H9 (cell line): Measurements from ENCODE around the gene LMNTD2. TPM values are rescaled to one million over a fixed set of nuclear protein-coding genes. Genes with fewer than 3 reads are reported as not detected.

Experiments used
- DNase-seq: peaks from one replicate; pipeline ENCODE4 v3.0.0-alpha.2; 2017
- H2AFZ ChIP-seq: one replicate; pipeline ENCODE4 v1.6.1; 2013; ENCODE audit warnings: mild to moderate bottlenecking, low read length, control low read depth, moderate library complexity
- H2AK5ac ChIP-seq: 2 replicates; pipeline ENCODE4 v1.6.1; 2013; ENCODE audit warnings: low read length, control low read depth, mixed read lengths; ENCODE audit not compliant: insufficient read length
- H2BK120ac ChIP-seq: one replicate; pipeline ENCODE4 v1.6.1; 2013; ENCODE audit warnings: low read depth, mild to moderate bottlenecking, low read length, control low read depth, inconsistent platforms; ENCODE audit not compliant: poor library complexity, severe bottlenecking
- H2BK12ac ChIP-seq: 2 replicates; pipeline ENCODE4 v1.6.1; 2013; ENCODE audit warnings: low read length, control low read depth, mixed read lengths, low read depth; ENCODE audit not compliant: insufficient read length
- H2BK15ac ChIP-seq: 2 replicates; pipeline ENCODE4 v1.6.1; 2013; ENCODE audit warnings: low read depth, low read length, control low read depth
- H2BK20ac ChIP-seq: one replicate; pipeline ENCODE4 v1.6.1; 2013; ENCODE audit warnings: low read depth, mild to moderate bottlenecking, low read length, control low read depth, inconsistent platforms; ENCODE audit not compliant: poor library complexity, severe bottlenecking
- H2BK5ac ChIP-seq: 2 replicates; pipeline ENCODE4 v1.6.1; 2013; ENCODE audit warnings: low read length, control low read depth, mixed read lengths; ENCODE audit not compliant: insufficient read length
- H3K14ac ChIP-seq: 2 replicates; pipeline ENCODE4 v1.6.1; 2013; ENCODE audit warnings: low read length, control low read depth; ENCODE audit not compliant: insufficient read depth
- H3K18ac ChIP-seq: 2 replicates; pipeline ENCODE4 v1.6.1; 2013; ENCODE audit warnings: low read depth, mild to moderate bottlenecking, mixed read lengths, low read length, control low read depth; ENCODE audit not compliant: insufficient read length
- H3K23ac ChIP-seq: 2 replicates; pipeline ENCODE4 v1.6.1; 2013; ENCODE audit warnings: low read length, control low read depth, mixed read lengths, low read depth; ENCODE audit not compliant: insufficient read length
- H3K23me2 ChIP-seq: 2 replicates; pipeline ENCODE4 v1.6.1; 2013; ENCODE audit warnings: low read depth, mild to moderate bottlenecking, mixed read lengths, low read length, control low read depth; ENCODE audit not compliant: insufficient read length, poor library complexity, severe bottlenecking
- H3K27ac ChIP-seq: 2 replicates; pipeline ENCODE4 v1.5.1; 2013; ENCODE audit warnings: low read length, control low read depth, mixed read lengths, low read depth; ENCODE audit not compliant: insufficient read length
- H3K27me3 ChIP-seq: 2 replicates; pipeline ENCODE4 v1.6.1; 2013; ENCODE audit warnings: low read length, control low read depth, inconsistent platforms; ENCODE audit not compliant: insufficient read depth
- H3K4ac ChIP-seq: 2 replicates; pipeline ENCODE4 v1.6.1; 2013; ENCODE audit warnings: low read depth, mild to moderate bottlenecking, control low read depth, inconsistent platforms, low read length, moderate library complexity
- H3K4me1 ChIP-seq: 2 replicates; pipeline ENCODE4 v1.6.1; 2013; ENCODE audit warnings: low read length, control low read depth, inconsistent platforms; ENCODE audit not compliant: insufficient read depth
- H3K4me2 ChIP-seq: 2 replicates; pipeline ENCODE4 v1.6.1; 2013; ENCODE audit warnings: low read length, control low read depth, mixed read lengths; ENCODE audit not compliant: insufficient read length, insufficient read depth
- H3K56ac ChIP-seq: 2 replicates; pipeline ENCODE4 v1.6.1; 2013; ENCODE audit warnings: low read depth, mild to moderate bottlenecking, mixed read lengths, low read length, control low read depth; ENCODE audit not compliant: insufficient read length
- H3K79me1 ChIP-seq: 2 replicates; pipeline ENCODE4 v1.6.1; 2013; ENCODE audit warnings: low read depth, mild to moderate bottlenecking, moderate library complexity, low read length, control low read depth, inconsistent platforms; ENCODE audit not compliant: insufficient read depth, poor library complexity, severe bottlenecking
- H3K79me2 ChIP-seq: 2 replicates; pipeline ENCODE4 v1.6.1; 2013; ENCODE audit warnings: low read length, control low read depth, inconsistent platforms; ENCODE audit not compliant: insufficient read depth
- H3K9ac ChIP-seq: 2 replicates; pipeline ENCODE4 v1.6.1; 2013; ENCODE audit warnings: low read length, control low read depth, mixed read lengths; ENCODE audit not compliant: insufficient read length; ENCODE audit errors: extremely low read depth
- H3K9me3 ChIP-seq: one replicate; pipeline ENCODE4 v1.6.1; 2013; ENCODE audit warnings: low read depth, low read length, inconsistent platforms; ENCODE audit not compliant: control insufficient read depth
- H3T11ph ChIP-seq: one replicate; pipeline ENCODE4 v1.6.1; 2013; ENCODE audit warnings: mild to moderate bottlenecking, low read length, control low read depth, inconsistent platforms
- H4K20me1 ChIP-seq: one replicate; pipeline ENCODE4 v1.6.1; 2013; ENCODE audit not compliant: control insufficient read depth, insufficient read length, insufficient read depth
- H4K5ac ChIP-seq: 2 replicates; pipeline ENCODE4 v1.6.1; 2013; ENCODE audit warnings: low read depth, mild to moderate bottlenecking, mixed read lengths, low read length, control low read depth; ENCODE audit not compliant: insufficient read length
- H4K8ac ChIP-seq: replicated peaks from 2 replicates; pipeline ENCODE4 v1.6.1; 2013; ENCODE audit warnings: low read length, control low read depth, mixed read lengths, low read depth; ENCODE audit not compliant: insufficient read length
- H4K91ac ChIP-seq: 2 replicates; pipeline ENCODE4 v1.6.1; 2013; ENCODE audit warnings: low read depth, mild to moderate bottlenecking, moderate library complexity, mixed read lengths, low read length, control low read depth; ENCODE audit not compliant: insufficient read length
- H3K27ac Mint-ChIP-seq, 3 experiments: 2 replicates in 2 of 3; 3 replicates in 1 of 3; pipeline ENCODE4 v1.8.0; 2020 to 2021; ENCODE audit warnings: mixed read lengths in 3 of 3, mild to moderate bottlenecking in 1 of 3, moderate library complexity in 1 of 3
- H3K27me3 Mint-ChIP-seq: 2 replicates; pipeline ENCODE4 v1.8.0; 2021; ENCODE audit warnings: low read depth, mild to moderate bottlenecking, moderate library complexity, mixed read lengths
- H3K36me3 Mint-ChIP-seq, 3 experiments: 2 replicates in 2 of 3; 3 replicates in 1 of 3; pipeline ENCODE4 v1.8.0; 2020 to 2021; ENCODE audit warnings: low read depth in 3 of 3, mixed read lengths in 3 of 3; ENCODE audit not compliant: insufficient read depth in 1 of 3
- H3K4me1 Mint-ChIP-seq, 2 experiments: 2 replicates each; pipeline ENCODE4 v1.8.0; 2020; ENCODE audit warnings: mixed read lengths in 2 of 2
- H3K4me3 Mint-ChIP-seq, 2 experiments: 2 replicates in 1 of 2; 3 replicates in 1 of 2; pipeline ENCODE4 v1.8.0; 2020 to 2021; ENCODE audit warnings: mild to moderate bottlenecking in 2 of 2, mixed read lengths in 2 of 2, moderate library complexity in 1 of 2
- H3K9me3 Mint-ChIP-seq, 2 experiments: 2 replicates in 1 of 2; 3 replicates in 1 of 2; pipeline ENCODE4 v1.8.0; 2020; ENCODE audit warnings: mild to moderate bottlenecking in 2 of 2, mixed read lengths in 2 of 2, moderate library complexity in 1 of 2
- CTCF ChIP-seq: fragments of 200-600 bp; sonication (generic); conservative IDR thresholded peaks from 3 replicates; pipeline ENCODE4 v1.8.0; 2021; ENCODE audit warnings: antibody characterized with exemption, mild to moderate bottlenecking
- WGBS: extraction: QIAGEN DNeasy Blood & Tissue Kit; methylation state at CpG from one replicate; pipeline ENCODE4 v1.1.7; 2013; ENCODE audit warnings: missing lambda C conversion rate, low lambda C conversion rate, mixed read lengths; ENCODE audit not compliant: insufficient read length; ENCODE audit errors: extremely low coverage; 5-methylcytosine and 5-hydroxymethylcytosine counted together
- total RNA-seq: library from RNA; stranded (reverse); gene quantifications from 2 replicates; pipeline ENCODE4 v1.2.1, GENCODE V29; 2021

Gene LMNTD2
- total RNA-seq, 1 experiment from 2014 or later: 4.7 TPM

GRCh38 chr11:555227-555779 lies 5.2 kb downstream of the LMNTD2 start:
- H3K9me3 Mint-ChIP-seq: no peaks in the 10 kb centered on the region; a peak in 2 of 5 replicates
- H2BK15ac ChIP-seq: no peak overlapping the region
- H3K27me3 ChIP-seq: peaks cover 5% of the 10 kb centered on the region; the same call in 1 of the 2 replicates
- no peak overlapping the region for H2BK5ac ChIP-seq
- H3K23ac ChIP-seq: no peak overlapping the region
- no peak overlapping the region for H4K5ac ChIP-seq
- no peak overlapping the region for H2AFZ ChIP-seq
- H2AK5ac ChIP-seq: no peak overlapping the region
- no peak for DNase-seq
- no peak overlapping the region; the same call in 1 of the 2 replicates for H3K14ac ChIP-seq
- peaks cover 7 to 17% of the 10 kb centered on the region in 2 experiments for H3K4me1 Mint-ChIP-seq
- H3K9me3 ChIP-seq: no peaks in the 10 kb centered on the region
- no peak overlapping the region for H3K9ac ChIP-seq
- H4K20me1 ChIP-seq: no peaks in the 10 kb centered on the region
- no CpG with 5 or more reads among the region's 57 CpGs for WGBS
- peaks cover 0 to 2% (median 0%) of the 10 kb centered on the region in 3 experiments; a peak in 4 of 7 replicates for H3K36me3 Mint-ChIP-seq
- peak overlapping the region; percentile 37 for H3K4me2 ChIP-seq
- no peak overlapping the region for H3K4ac ChIP-seq
- H3K79me1 ChIP-seq: no peaks in the 10 kb centered on the region
- no peak overlapping the region for H4K91ac ChIP-seq
- no peak overlapping the region for H3T11ph ChIP-seq
- H2BK12ac ChIP-seq: no peak overlapping the region
- H3K79me2 ChIP-seq: no peaks in the 10 kb centered on the region
- H3K56ac ChIP-seq: no peak overlapping the region
- no peak overlapping the region for H3K18ac ChIP-seq
- peaks cover 7% of the 10 kb centered on the region for H3K23me2 ChIP-seq
- peak overlapping the region; percentile 58 to 73 for H3K4me3 Mint-ChIP-seq
- no peak overlapping the region for H3K27ac Mint-ChIP-seq
- H3K27ac ChIP-seq: no peak overlapping the region
- no peaks in the 10 kb centered on the region for H3K4me1 ChIP-seq
- H2BK120ac ChIP-seq: no peak overlapping the region
- no peak for TF ChIP-seq CTCF
- no peak overlapping the region for H2BK20ac ChIP-seq
- H4K8ac ChIP-seq: no peak overlapping the region
- H3K27me3 Mint-ChIP-seq: peaks cover 34% of the 10 kb centered on the region
